WTC11 (cell line): ENCODE data around the gene BMP7. TPM values are rescaled to one million over a fixed set of nuclear protein-coding genes. Genes with fewer than 3 reads are reported as not detected.

Experiments used
- ATAC-seq: fragments of 200-7000 bp; cut with Tn5 transposase; 2 replicates; pipeline ENCODE4 v1.10.0; 2021; ENCODE audit warnings: mild to moderate bottlenecking, moderate library complexity
- CTCF ChIA-PET: fragments of 300-600 bp; sonication (Branson Sonifier 250); formaldehyde crosslinking; loops from one replicate; lab custom pipeline; 2021; ENCODE audit warnings: antibody characterized with exemption; lab: Charles Lee
- POLR2A ChIA-PET: fragments of 350-600 bp; sonication (Branson Sonifier 250); formaldehyde crosslinking; loops from one replicate; lab custom pipeline; 2021; ENCODE audit warnings: antibody characterized with exemption; lab: Charles Lee
- DNase-seq: peaks from one replicate; pipeline ENCODE4 v3.0.0; 2021; ENCODE audit warnings: low spot score
- H3K27ac Mint-ChIP-seq: 2 replicates; pipeline ENCODE4 v1.8.0; 2021; ENCODE audit warnings: mixed read lengths
- H3K27me3 Mint-ChIP-seq: 2 replicates; pipeline ENCODE4 v1.8.0; 2021; ENCODE audit warnings: low read depth, mild to moderate bottlenecking, moderate library complexity, mixed read lengths
- H3K36me3 Mint-ChIP-seq: 2 replicates; pipeline ENCODE4 v1.8.0; 2021; ENCODE audit warnings: mixed read lengths
- H3K4me1 Mint-ChIP-seq: 2 replicates; pipeline ENCODE4 v1.8.0; 2022; ENCODE audit warnings: mixed read lengths
- H3K4me3 Mint-ChIP-seq: 2 replicates; pipeline ENCODE4 v1.8.0; 2021; ENCODE audit warnings: mild to moderate bottlenecking, moderate library complexity, mixed read lengths
- H3K9me3 Mint-ChIP-seq: 2 replicates; pipeline ENCODE4 v1.8.0; 2021; ENCODE audit warnings: mixed read lengths
- ATF1 ChIP-seq: sonication (generic); formaldehyde crosslinking; IDR thresholded peaks from 2 replicates; pipeline ENCODE4 v1.8.1; 2023; ENCODE audit warnings: mild to moderate bottlenecking, moderate library complexity, missing genetic modification reagents
- SOX15 ChIP-seq: fragments of 250-450 bp; sonication (Bioruptor Pico); IDR thresholded peaks from 2 replicates; pipeline ENCODE4 v1.9.0; 2021; ENCODE audit warnings: mild to moderate bottlenecking
- TEAD4 ChIP-seq: sonication (generic); formaldehyde crosslinking; IDR thresholded peaks from 2 replicates; pipeline ENCODE4 v1.8.0; 2022; ENCODE audit warnings: mild to moderate bottlenecking, missing genetic modification reagents
- TP53 ChIP-seq: sonication (generic); formaldehyde crosslinking; IDR thresholded peaks from 2 replicates; pipeline ENCODE4 v1.8.1; 2023; ENCODE audit warnings: mild to moderate bottlenecking, missing genetic modification reagents
- ZNF121 ChIP-seq: sonication (generic); formaldehyde crosslinking; IDR thresholded peaks from 2 replicates; pipeline ENCODE4 v1.8.0; 2023; ENCODE audit warnings: missing genetic modification reagents
- total RNA-seq: library from RNA; stranded (reverse); gene quantifications from 3 replicates; pipeline ENCODE4 v1.2.3, GENCODE V29; 2021
- TF ChIP-seq, protein P1 (sequence below): sonication (generic); formaldehyde crosslinking; IDR thresholded peaks from 2 replicates; pipeline ENCODE4 v1.8.0; 2023; ENCODE audit warnings: mild to moderate bottlenecking, missing genetic modification reagents
- TF ChIP-seq, protein P2 (sequence below): sonication (generic); formaldehyde crosslinking; IDR thresholded peaks from 2 replicates; pipeline ENCODE4 v1.8.0; 2022; ENCODE audit warnings: mild to moderate bottlenecking, missing genetic modification reagents
- TF ChIP-seq, protein P3 (sequence below): sonication (generic); formaldehyde crosslinking; IDR thresholded peaks from 2 replicates; pipeline ENCODE4 v1.8.1; 2023; ENCODE audit warnings: mild to moderate bottlenecking, missing genetic modification reagents, moderate library complexity
- TF ChIP-seq, protein P4 (sequence below): fragments of 250-450 bp; sonication (Bioruptor Pico); IDR thresholded peaks from 2 replicates; pipeline ENCODE4 v1.9.0; 2021; ENCODE audit warnings: moderate library complexity, mild to moderate bottlenecking, inconsistent platforms, borderline replicate concordance
- TF ChIP-seq, protein P5 (sequence below): sonication (generic); formaldehyde crosslinking; IDR thresholded peaks from 2 replicates; pipeline ENCODE4 v1.8.0; 2022; ENCODE audit warnings: missing genetic modification reagents
- TF ChIP-seq, protein P6 (sequence below): sonication (generic); formaldehyde crosslinking; conservative IDR thresholded peaks from 2 replicates; pipeline ENCODE4 v1.8.1; 2022; ENCODE audit warnings: mild to moderate bottlenecking, missing genetic modification reagents
- TF ChIP-seq, protein P7 (sequence below): sonication (generic); formaldehyde crosslinking; conservative IDR thresholded peaks from 2 replicates; pipeline ENCODE4 v1.8.1; 2023; ENCODE audit warnings: mild to moderate bottlenecking, low read depth, missing genetic modification reagents, moderate library complexity
- TF ChIP-seq, protein P8 (sequence below): sonication (generic); formaldehyde crosslinking; IDR thresholded peaks from 2 replicates; pipeline ENCODE4 v1.8.1; 2022; ENCODE audit warnings: mild to moderate bottlenecking, moderate library complexity, missing genetic modification reagents

BMP7 gene
- total RNA-seq, 1 experiment from 2014 or later: 40.7 TPM

DNA sequence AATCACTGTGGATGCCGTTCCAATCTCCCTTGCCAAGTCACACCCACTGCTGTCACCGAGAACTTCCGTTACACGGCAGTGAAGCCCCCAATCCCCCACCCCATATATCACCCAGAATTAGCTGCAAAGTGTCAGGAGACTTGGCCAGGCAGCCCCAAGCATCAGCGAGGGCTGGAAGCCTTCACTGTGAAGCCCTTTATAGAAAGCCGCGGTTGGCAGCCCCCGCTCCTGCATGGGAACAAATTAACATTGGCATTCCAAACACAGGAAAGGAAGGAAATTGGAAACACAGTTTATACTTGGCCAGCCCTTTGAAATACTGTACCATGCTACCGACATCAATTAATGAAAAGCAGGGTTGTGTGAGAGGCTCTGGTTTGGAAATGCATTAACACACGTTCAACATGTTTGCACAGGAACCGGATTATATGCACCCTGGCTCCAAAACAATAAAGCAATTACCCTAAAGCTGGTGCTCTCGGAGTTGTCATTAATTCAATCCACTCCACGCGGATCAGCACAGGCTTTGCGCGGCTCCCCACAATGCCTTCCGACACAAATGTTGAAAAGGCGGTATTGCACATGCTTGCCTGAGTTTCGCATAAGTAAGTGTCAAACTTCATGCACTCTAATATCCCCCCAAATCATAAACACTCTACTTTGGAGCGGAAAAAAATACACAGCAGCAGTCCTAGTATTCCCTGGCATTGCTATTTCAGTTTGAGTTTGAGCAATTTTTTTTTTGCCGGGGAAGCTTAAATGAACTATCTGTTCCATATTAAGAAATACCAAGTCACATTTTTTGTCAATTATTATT, 7.1 kb downstream of the BMP7 start:
- ChIA-PET CTCF (interaction anchor here (0.8 to 1.7 kb wide), 5 partner anchors 15 to 73 kb away, joined by 3 to 6 read pairs (median 4); partner anchors contain the start of gene SPO11), POLR2A (no interaction called here)
- ATAC-seq: peak; percentile 3; the same call in 1 of the 2 replicates
- H3K4me1 Mint-ChIP-seq: peaks cover 93% of the 10 kb centered on the region
- DNase-seq: no peak
- H3K36me3 Mint-ChIP-seq: 0 out of 2 replicates have a peak, but pooled peaks cover 2% of the 10 kb centered on the region
- no peak overlapping the region for H3K4me3 Mint-ChIP-seq
- no peak overlapping the region for H3K27ac Mint-ChIP-seq
- TF ChIP-seq TEAD4 (CRISPR knock-in tag) (no peak), ZNF121 (peak; percentile 63; the same call in 1 of the 2 replicates), ATF1 (no peak)
- TF ChIP-seq, protein P1, sequence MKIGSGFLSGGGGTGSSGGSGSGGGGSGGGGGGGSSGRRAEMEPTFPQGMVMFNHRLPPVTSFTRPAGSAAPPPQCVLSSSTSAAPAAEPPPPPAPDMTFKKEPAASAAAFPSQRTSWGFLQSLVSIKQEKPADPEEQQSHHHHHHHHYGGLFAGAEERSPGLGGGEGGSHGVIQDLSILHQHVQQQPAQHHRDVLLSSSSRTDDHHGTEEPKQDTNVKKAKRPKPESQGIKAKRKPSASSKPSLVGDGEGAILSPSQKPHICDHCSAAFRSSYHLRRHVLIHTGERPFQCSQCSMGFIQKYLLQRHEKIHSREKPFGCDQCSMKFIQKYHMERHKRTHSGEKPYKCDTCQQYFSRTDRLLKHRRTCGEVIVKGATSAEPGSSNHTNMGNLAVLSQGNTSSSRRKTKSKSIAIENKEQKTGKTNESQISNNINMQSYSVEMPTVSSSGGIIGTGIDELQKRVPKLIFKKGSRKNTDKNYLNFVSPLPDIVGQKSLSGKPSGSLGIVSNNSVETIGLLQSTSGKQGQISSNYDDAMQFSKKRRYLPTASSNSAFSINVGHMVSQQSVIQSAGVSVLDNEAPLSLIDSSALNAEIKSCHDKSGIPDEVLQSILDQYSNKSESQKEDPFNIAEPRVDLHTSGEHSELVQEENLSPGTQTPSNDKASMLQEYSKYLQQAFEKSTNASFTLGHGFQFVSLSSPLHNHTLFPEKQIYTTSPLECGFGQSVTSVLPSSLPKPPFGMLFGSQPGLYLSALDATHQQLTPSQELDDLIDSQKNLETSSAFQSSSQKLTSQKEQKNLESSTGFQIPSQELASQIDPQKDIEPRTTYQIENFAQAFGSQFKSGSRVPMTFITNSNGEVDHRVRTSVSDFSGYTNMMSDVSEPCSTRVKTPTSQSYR (CRISPR knock-in tag): no peak
- TF ChIP-seq, protein P2, sequence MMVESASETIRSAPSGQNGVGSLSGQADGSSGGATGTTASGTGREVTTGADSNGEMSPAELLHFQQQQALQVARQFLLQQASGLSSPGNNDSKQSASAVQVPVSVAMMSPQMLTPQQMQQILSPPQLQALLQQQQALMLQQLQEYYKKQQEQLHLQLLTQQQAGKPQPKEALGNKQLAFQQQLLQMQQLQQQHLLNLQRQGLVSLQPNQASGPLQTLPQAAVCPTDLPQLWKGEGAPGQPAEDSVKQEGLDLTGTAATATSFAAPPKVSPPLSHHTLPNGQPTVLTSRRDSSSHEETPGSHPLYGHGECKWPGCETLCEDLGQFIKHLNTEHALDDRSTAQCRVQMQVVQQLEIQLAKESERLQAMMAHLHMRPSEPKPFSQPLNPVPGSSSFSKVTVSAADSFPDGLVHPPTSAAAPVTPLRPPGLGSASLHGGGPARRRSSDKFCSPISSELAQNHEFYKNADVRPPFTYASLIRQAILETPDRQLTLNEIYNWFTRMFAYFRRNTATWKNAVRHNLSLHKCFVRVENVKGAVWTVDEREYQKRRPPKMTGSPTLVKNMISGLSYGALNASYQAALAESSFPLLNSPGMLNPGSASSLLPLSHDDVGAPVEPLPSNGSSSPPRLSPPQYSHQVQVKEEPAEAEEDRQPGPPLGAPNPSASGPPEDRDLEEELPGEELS (CRISPR knock-in tag): no peak
- H3K9me3 Mint-ChIP-seq: no peaks in the 10 kb centered on the region
- peaks cover 53% of the 10 kb centered on the region for H3K27me3 Mint-ChIP-seq

DNA sequence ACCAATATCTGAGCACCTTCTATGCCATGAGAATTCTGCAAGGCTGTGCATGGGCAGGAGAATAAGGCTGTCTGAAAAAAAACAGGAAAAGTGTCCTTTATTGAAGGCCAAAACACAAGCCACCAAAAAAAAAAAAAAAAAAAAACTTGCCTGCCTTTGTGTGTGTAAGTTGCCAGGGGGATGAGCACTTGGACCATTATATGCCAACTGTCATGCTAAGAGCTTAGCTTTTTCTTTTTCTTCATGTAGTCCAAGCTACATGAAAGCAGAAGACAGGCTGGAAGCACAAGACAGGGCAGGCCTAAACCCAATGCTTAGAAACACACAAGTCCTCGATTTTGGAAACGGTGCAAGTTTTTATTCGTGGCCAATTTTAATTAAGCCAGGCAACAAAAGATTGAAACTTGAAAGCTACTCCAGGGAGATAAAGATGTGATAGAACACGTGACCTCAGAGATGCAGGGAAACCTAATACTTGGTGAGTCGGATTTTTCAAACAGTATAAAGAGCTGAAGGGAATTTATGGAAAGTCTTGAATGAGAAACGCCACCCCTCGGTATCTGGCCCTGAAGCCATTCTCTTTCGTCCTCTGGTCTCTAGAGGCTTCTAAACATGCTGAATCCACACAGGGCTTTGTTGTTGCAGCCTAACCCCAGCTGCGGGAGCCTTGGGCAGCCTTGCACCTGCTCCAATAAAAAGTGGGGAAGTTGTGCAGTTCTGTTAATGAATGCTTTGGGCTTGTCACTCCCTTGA, 8.6 kb downstream of the BMP7 start:
- TF ChIP-seq, protein P3, sequence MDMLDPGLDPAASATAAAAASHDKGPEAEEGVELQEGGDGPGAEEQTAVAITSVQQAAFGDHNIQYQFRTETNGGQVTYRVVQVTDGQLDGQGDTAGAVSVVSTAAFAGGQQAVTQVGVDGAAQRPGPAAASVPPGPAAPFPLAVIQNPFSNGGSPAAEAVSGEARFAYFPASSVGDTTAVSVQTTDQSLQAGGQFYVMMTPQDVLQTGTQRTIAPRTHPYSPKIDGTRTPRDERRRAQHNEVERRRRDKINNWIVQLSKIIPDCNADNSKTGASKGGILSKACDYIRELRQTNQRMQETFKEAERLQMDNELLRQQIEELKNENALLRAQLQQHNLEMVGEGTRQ: peak; percentile 29; the same call in 1 of the 2 replicates
- TF ChIP-seq, protein P4, sequence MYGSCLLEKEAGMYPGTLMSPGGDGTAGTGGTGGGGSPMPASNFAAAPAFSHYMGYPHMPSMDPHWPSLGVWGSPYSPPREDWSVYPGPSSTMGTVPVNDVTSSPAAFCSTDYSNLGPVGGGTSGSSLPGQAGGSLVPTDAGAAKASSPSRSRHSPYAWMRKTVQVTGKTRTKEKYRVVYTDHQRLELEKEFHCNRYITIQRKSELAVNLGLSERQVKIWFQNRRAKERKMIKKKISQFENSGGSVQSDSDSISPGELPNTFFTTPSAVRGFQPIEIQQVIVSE (CRISPR knock-in tag): no peak
- Mint-ChIP-seq H3K36me3 (0 out of 2 replicates have a peak, but pooled peaks cover 2% of the 10 kb centered on the region), H3K4me1 (peaks cover 85% of the 10 kb centered on the region), H3K27ac (peak overlapping the region; percentile 71), H3K27me3 (peaks cover 39% of the 10 kb centered on the region), H3K4me3 (no peak overlapping the region), H3K9me3 (no peaks in the 10 kb centered on the region)
- DNase-seq: no peak
- POLR2A ChIA-PET: interaction anchor here (0.7 kb wide), 1 partner anchor 341 kb away, joined by 4 read pairs; no protein-coding TSS in a partner anchor
- peak; percentile 65 for ATAC-seq
- CTCF ChIA-PET: interaction anchor here (0.7 to 2.2 kb wide), 8 partner anchors 14 to 197 kb away, joined by 3 to 5 read pairs (median 4); partner anchors contain the start of gene SPO11

DNA sequence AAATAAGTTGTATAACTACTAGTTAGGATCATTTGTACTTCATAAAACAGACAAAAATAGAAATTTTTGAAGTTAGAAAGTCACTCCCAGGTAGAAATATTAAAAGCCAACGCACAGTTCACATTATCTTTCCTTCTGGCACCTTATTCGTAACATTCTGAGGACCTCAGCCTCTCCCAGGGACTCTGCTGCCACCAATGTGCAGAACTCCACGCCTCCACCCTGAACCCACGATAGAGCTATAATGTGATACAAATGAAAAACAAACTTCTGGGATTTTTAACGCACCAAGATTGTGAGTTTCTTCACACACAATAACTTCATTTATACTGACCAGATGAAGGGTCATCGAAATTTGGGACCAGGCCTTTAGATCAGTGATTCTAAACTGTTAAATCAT, 9.5 kb downstream of the BMP7 start:
- peaks cover 34% of the 10 kb centered on the region for H3K27me3 Mint-ChIP-seq
- 0 out of 2 replicates have a peak, but pooled peaks cover 2% of the 10 kb centered on the region for H3K36me3 Mint-ChIP-seq
- no peaks in the 10 kb centered on the region for H3K9me3 Mint-ChIP-seq
- POLR2A ChIA-PET: no interaction called here
- ATAC-seq (no peak), DNase-seq (no peak)
- CTCF ChIA-PET: interaction anchor here (1.2 to 2.2 kb wide), 2 partner anchors 34 to 45 kb away, joined by 3 to 5 read pairs; no protein-coding TSS in a partner anchor
- no peak overlapping the region for H3K4me3 Mint-ChIP-seq
- peak overlapping the region; percentile 75 for H3K27ac Mint-ChIP-seq
- H3K4me1 Mint-ChIP-seq: peaks cover 85% of the 10 kb centered on the region
- TF ChIP-seq, protein P5, sequence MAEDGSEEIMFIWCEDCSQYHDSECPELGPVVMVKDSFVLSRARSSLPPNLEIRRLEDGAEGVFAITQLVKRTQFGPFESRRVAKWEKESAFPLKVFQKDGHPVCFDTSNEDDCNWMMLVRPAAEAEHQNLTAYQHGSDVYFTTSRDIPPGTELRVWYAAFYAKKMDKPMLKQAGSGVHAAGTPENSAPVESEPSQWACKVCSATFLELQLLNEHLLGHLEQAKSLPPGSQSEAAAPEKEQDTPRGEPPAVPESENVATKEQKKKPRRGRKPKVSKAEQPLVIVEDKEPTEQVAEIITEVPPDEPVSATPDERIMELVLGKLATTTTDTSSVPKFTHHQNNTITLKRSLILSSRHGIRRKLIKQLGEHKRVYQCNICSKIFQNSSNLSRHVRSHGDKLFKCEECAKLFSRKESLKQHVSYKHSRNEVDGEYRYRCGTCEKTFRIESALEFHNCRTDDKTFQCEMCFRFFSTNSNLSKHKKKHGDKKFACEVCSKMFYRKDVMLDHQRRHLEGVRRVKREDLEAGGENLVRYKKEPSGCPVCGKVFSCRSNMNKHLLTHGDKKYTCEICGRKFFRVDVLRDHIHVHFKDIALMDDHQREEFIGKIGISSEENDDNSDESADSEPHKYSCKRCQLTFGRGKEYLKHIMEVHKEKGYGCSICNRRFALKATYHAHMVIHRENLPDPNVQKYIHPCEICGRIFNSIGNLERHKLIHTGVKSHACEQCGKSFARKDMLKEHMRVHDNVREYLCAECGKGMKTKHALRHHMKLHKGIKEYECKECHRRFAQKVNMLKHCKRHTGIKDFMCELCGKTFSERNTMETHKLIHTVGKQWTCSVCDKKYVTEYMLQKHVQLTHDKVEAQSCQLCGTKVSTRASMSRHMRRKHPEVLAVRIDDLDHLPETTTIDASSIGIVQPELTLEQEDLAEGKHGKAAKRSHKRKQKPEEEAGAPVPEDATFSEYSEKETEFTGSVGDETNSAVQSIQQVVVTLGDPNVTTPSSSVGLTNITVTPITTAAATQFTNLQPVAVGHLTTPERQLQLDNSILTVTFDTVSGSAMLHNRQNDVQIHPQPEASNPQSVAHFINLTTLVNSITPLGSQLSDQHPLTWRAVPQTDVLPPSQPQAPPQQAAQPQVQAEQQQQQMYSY (CRISPR knock-in tag): no peak
- TF ChIP-seq, protein P6, sequence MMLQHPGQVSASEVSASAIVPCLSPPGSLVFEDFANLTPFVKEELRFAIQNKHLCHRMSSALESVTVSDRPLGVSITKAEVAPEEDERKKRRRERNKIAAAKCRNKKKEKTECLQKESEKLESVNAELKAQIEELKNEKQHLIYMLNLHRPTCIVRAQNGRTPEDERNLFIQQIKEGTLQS (CRISPR knock-in tag): no peak
- no peak for TF ChIP-seq TP53 (CRISPR knock-in tag)
- TF ChIP-seq SOX15 (CRISPR knock-in tag): no peak
- TF ChIP-seq, protein P7, sequence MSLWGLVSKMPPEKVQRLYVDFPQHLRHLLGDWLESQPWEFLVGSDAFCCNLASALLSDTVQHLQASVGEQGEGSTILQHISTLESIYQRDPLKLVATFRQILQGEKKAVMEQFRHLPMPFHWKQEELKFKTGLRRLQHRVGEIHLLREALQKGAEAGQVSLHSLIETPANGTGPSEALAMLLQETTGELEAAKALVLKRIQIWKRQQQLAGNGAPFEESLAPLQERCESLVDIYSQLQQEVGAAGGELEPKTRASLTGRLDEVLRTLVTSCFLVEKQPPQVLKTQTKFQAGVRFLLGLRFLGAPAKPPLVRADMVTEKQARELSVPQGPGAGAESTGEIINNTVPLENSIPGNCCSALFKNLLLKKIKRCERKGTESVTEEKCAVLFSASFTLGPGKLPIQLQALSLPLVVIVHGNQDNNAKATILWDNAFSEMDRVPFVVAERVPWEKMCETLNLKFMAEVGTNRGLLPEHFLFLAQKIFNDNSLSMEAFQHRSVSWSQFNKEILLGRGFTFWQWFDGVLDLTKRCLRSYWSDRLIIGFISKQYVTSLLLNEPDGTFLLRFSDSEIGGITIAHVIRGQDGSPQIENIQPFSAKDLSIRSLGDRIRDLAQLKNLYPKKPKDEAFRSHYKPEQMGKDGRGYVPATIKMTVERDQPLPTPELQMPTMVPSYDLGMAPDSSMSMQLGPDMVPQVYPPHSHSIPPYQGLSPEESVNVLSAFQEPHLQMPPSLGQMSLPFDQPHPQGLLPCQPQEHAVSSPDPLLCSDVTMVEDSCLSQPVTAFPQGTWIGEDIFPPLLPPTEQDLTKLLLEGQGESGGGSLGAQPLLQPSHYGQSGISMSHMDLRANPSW: no peak
- TF ChIP-seq, protein P8, sequence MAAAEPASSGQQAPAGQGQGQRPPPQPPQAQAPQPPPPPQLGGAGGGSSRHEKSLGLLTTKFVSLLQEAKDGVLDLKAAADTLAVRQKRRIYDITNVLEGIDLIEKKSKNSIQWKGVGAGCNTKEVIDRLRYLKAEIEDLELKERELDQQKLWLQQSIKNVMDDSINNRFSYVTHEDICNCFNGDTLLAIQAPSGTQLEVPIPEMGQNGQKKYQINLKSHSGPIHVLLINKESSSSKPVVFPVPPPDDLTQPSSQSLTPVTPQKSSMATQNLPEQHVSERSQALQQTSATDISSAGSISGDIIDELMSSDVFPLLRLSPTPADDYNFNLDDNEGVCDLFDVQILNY (CRISPR knock-in tag): no peak
